T follicular helper cell (primary cell): ENCODE measurements around the gene PC.
"Not testable (repeated sequence)": the region's sequence is repeated elsewhere in the genome, so short reads cannot be mapped to it uniquely, and the experiment has no call there.

Experiments
- DNase-seq: peaks from one replicate; pipeline ENCODE4 v3.0.0-alpha.2; 2020; ENCODE audit warnings: low read depth
- total RNA-seq, 2 experiments: gene quantifications; one replicate each; lab custom pipeline; 2026; lab: John Stamatoyannopoulos, UW

The PC gene
- 7.9 to 8.6 reads per million in 2 experiments for total RNA-seq

- DNase-seq: peak; percentile 94
These were observed at the start of gene PC for GRCh38 chr11:66958232-66958955. PC (minus strand) TSS chr11:66958383; CDS start chr11:66872159, 86,224 bp downstream.

DNA sequence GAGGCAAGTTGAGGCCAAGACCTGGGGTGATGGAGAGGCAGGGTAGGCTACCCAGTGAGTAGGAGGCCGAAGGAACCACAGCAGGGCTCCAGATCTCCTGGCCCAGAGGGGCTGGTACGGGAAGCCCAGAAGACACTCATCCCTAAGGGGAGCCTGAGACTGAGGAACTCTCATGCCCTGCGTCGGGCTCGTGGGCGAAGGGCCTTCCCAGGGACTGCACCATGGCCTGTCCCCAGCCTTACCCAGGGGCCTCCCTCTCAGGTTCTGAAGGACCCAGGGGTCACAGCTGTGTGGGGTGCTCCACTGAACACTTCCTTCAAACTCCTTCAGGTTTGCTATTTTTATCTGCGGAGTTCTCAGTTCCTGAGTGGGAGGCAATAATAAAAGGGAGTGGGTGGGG lies 48.9 kb upstream of the PC start:
- DNase-seq: no peak

DNA sequence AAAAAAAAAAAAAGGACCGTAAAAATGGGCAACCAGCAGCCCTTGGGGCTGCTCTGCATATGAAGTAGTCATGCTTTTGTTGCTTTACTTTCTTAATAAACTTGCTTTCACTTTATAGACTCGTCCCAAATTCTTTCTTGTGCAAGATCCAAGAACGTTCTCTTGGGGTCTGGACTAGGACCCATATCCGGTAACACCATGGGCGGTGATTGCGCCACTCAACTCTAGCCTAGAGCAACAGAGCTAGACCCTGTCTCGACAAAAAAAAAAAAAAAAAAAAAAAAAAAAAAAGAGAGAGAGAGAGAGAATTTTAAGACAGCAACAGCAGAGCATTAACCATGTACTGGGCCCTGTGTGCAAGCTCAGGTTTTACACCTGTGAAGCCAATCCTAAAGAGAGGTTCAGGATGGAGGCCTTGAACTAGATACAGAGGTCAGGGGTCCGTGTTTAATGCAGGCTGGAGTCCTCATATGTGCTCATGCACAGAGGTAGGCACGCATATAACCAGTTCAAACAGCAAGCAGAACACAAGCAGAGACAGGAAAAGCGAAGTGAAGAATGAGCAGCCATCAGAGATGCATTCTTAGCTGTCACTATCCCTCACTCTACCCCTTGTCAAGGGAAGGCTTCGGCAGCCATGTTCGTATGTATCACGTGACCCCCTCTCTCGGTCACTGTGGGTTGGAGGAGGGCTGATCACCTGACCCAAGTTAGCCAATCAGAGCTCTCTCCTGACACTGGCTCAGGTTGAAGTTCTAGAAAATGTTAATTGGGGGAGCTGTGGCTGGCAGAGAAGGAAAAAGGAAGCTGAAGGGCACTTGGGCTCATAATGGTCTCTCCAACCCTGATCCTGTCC lies 48.1 kb upstream of the PC start:
- no peak for DNase-seq

GRCh38 chr11:67005200-67005599 lies 47.0 kb upstream of the PC start:
- not testable (repeated sequence) for DNase-seq

GRCh38 chr11:67002921-67003411 lies 44.8 kb upstream of the PC start:
- no peak for DNase-seq

- no peak for DNase-seq
These were observed 44.2 kb upstream of the PC start for GRCh38 chr11:67002297-67002913.

DNA sequence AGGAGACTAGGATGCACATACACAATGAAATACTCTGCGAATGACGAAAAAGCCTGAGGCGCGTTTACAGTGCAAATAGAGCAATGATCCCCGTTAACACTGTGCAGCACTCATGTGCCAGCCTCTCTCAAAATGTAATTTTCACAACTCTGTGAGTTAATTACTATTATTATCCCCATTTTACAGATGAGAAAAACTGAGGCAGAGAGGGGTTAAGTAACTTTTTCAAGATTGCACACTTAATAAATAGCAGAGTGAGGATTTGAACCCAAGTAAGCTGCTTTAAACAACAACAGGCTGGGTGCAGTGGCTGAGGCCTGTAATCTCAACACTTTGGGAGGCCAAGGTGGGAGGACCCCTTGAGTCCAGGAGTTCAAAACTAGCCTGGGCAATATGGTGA lies 43.1 kb upstream of the PC start:
- DNase-seq: no peak

DNA sequence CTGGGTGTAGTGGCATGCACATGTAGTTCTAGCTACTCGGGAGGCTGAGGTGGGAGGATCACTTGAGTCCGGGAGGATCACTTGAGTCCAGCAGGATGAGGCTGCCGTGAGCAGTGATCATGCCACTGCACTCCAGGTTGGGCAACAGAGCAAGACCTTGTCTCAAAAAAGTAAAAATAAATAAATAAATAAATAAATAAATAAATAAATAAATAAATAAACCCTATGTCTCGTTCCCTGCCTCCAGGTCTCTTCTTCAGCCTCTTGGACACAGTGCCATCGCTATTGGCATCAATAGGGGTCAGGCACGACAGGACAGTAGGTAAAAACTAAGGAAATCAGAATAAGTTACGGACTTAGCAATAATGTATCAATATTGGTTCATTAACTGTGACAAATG lies 41.4 kb upstream of the PC start:
- no peak for DNase-seq

DNA sequence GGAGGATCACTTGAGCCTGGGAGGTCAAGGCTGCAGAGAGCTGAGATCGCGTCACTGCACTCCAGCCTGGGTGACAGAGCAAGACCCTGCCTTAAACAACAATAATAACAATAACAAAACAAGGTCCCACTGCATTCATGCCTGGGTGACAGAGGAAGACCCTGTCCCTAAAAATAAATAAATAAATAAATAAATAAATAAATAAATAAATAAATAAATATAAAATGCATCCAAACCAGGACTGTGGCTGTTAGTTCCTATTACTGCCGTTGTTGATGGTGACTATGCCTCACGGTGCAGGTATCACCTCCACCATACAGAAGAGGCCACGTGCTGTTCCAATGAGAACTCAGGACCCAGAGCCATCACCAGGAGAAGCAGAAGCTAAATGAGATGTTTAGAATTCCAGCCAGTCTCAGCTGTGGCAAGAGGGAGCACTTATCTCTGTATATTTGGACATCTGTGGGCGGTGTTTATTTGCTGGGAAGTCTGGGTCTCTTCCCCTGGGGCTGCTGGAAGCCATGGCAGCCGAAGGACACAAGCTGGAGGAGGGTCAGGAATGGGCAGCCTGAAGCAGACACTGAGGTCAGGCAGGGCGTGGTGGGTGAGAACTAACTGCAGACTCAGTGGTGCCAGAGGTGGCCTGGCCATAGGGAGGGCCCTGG lies 38.6 kb upstream of the PC start:
- DNase-seq: no peak

DNA sequence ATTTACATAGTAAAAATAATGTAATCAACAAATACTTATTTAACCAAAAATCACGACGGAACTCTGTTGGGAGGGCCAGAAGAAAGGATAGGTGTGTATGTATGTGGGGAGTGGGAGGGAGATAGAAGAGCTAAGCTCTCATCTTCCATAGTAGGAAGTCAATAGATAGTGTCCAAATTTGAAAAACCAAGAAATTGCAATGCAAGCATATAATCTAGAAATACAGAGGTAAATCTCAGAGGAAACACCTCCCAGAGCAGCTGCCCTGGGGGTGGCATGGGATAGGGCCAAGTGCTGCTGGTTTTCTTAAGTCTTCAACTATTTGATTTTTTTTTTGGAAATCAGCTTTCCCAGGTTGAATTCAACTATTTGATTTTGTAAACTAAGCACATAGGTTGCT lies 33.9 kb upstream of the PC start:
- DNase-seq: no peak

DNA sequence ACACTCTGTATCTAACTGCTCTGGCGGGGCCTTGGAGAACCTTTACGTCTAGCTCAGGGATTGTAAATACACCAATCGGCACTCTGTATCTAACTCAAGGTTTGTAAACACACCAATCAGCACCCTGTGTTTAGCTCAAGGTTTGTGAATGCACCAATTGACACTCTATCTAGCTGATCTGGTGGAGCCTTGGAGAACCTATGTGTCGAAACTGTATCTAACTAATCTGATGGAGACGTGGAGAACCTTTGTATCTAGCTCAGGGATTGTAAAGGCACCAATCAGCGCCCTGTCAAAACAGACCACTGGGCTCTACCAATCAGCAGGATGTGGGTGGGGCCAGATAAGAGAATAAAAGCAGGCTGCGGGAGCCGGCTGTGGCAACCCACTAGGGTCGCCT lies 31.2 kb upstream of the PC start:
- not testable (repeated sequence) for DNase-seq

DNA sequence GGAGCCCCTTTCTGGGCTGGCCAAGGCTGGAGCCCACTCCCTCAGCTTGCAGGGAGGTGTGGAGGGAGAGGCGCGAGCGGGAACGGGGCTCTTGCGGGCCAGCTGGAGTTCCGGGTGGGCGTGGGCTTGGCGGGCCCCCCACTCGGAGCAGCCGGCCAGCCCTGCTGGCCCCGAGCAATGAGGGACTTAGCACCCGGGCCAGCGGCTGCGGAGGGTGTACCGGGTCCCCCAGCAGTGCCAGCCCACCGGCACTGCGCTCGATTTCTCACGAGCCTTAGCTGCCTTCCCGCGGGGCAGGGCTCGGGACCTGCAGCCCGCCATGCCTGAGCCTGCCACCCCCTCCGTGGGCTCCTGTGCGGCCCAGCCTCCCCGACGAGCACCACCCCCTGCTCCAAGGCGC lies 30.6 kb upstream of the PC start:
- not testable (repeated sequence) for DNase-seq

DNA sequence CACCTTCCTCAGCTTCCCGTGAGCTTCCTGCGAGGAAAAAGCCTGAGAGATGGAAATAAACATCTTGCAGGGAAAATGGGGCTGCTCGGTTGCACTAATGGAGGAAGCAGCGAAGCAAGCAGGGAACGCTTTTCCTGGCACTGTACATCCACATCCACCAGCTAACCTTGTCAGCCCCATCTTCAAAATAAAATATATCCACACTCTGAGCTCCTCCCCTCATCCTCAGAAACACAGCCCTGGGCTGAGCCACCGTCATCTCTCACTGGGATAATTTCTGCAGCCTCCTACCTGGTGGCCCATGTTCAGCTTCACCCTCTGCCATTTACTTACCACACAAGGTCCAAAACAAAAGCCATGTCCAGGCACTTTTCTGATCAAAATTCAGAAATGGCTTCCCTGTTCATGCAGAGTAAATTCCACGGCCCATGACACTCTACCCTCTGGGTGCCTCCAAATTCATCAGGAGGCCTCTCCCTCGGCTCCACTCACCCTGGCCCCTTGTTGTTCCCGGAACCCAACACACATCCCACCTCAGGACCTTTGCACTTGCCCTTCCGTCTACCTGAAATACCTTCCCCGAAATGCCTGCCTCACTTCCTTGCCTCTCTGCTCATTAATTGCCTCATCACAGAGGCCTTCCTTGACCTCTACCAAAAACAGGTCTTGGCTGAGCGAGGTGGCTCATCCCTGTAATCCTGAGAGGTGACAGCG lies 29.9 kb upstream of the PC start:
- DNase-seq: no peak

DNA sequence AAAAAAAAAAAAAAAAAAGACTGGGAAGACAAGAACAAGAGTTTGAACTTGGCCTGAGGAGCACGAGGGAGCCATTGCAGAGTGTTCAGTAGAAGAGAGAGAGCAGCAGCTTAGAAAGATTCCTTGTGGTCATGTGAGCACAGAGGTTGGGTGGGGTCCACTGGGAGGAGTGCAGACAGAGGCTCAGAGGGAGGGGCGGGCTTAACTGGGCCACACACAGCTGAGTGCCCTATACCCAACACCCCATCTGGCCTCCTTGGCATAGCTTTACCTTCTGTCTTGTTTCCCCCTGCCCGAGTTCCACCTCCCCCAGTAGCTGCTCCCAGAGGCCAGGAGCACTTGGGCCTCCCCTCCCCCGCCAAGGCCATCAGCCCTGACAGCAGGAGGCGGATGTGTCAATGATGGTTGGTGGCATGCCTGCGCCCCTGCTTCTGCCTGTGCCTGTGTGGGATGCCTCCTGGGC lies 29.0 kb upstream of the PC start:
- no peak for DNase-seq

DNA sequence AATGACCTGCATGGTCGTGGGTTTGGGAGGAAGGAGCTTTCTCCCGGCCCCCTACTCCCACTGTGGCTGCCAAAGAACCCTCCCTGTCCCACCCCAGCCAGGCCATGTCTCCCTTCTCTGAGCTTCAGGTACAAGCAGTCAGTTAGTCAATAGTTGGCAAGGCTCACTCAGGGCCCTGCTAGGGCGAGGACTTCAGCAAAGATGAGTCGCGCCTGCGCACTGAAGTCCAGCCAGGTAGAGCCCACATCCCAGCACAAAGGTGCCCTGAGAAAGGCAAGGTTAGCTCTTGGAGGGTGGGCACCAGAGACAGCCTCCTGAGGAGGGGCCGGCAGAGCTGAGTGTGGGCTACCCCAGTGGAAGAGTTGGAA lies 28.0 kb upstream of the PC start:
- DNase-seq: no peak

- no peak for DNase-seq
These were observed 27.5 kb upstream of the PC start for GRCh38 chr11:66985508-66986177.

- DNase-seq: no peak
These were observed 25.2 kb upstream of the PC start for GRCh38 chr11:66983275-66983924.

DNA sequence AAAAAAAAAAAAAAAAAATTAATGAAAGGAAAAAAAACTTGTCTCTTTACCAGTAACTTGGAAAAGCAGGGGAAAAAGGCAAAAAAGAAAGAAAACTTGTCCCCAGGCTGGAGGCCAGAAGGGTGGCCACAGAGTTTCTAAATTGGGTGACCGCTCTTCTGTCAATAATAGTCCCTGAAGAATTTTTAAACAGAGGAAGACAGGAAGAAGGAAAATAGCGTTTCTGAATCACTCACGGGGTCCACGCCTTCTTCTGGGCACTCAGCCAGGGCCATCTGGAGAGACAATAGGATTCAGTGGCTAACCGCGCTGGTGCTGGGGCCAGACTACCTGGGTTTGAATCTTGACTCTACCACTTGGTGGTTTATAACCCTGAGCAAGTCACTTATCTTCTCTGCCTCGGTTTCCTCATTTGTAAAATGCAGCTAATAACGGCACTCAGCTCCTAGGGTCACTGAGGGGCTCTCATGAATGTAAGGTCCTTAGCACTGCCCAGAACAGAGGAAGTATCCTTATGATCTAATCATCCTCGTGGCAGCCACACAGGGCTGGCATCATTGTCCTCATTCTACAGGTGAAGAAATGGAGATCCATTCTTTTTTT lies 23.9 kb upstream of the PC start:
- no peak for DNase-seq

GRCh38 chr11:66979336-66979980 lies 21.3 kb upstream of the PC start:
- no peak for DNase-seq
